HG03460 (cell line): ENCODE data around the gene PBX3.

Source experiments
- ATAC-seq: cut with Tn5 transposase; IDR thresholded peaks from one replicate; pipeline ENCODE4 v1.9.1; 2021; ENCODE audit not compliant: unreplicated experiment

The PBX3 gene

DNA sequence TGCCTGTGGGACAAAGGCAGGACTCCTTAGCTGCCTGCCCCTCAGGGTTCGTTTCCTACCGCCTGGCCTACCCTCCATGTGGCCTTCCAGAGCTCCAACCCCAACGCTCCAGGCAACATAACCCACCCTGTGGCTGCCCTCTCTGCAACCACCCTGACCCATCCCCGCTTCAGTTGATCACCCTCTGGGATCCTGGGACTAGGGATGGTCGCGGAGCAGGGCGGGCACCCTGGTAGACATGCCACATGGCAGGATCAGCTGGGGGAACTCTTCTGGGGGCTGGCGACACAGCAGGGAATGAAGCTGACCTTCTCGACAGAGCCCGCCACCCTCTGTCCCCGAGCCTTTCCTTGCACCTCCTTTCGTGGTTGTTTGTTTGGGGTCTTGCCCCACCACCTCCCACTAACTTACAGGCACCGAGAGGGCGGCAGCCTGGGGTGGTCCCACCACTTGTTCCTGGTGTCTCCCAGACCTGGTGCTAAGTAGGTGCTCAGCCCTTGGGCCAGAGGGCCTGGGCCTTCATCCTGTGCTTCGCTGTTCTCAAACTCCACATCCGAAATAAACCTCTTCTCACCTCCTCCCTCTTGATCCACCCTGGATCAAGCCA, 243.1 kb downstream of the PBX3 start:
- no peak for ATAC-seq

DNA sequence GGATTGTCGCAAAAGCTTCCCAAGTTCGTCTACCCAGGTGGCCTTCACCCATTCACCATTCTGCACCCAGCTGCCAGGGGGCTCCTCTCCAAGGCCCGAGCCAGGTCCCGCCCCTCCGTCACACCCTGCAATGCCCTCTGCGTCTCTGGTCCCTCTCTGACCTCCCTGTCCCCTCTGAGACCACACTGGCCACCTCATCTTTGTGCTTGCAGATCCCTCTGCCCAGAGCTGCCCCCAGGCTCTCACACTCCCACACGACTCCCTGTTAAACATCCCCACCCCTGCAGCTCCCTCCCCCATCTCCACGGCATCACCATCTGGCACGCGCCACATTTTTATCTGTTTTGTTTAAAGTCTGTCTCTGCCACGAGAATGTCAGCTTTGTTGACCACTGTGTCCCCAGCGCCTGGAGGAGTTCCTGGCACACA, 243.6 kb downstream of the PBX3 start:
- no peak for ATAC-seq

DNA sequence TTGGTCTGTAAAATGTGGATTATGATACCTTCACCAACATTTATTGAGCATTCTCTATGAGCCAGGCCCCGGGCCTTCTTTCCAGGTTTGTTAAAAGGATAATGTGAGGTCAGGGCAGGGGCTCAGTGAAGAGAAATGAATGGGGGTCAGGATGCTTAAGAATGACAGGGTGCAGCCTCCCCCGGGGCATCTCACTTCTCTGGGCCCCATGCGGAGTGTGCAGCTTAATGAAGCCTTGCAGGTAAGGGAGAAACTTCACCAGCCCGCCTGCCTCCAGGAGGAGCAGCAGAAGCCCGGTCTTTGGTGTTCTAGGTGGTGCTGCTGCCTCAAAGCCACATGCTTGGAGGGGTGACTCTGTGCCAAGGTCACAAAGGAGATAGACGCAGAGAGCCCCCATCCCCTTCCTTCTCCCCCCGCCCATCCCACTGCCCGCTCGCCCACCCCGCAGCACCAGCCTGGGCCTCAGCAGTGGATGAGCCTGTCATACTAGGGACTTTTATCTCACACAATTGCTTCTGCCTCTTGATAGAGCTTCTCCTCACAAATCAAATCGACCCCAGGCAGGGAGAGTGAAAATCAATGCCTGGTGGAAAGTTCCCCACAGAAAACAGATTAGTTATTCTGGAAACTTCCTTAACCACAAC, 244.8 kb downstream of the PBX3 start:
- ATAC-seq: no peak

DNA sequence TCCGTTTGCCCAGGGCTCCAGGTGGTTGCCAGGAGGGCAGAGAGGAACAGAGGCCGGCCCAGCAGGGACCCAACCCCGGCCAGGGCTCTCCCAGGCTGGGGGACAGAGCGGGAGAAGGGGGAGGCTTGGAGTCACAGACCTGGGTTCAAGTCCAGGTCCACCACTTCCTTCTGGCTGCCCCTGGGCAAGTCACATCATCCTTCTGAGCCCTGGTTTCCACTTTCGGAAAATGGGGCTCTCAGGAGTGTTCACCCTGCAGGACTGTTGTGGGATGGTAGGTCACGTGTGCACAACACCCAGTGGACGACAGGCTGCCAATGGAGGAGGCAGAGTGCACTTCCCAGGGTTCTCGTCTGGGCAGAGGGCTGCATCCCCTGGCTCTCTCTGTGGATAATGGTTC, 245.4 kb downstream of the PBX3 start:
- ATAC-seq: no peak

DNA sequence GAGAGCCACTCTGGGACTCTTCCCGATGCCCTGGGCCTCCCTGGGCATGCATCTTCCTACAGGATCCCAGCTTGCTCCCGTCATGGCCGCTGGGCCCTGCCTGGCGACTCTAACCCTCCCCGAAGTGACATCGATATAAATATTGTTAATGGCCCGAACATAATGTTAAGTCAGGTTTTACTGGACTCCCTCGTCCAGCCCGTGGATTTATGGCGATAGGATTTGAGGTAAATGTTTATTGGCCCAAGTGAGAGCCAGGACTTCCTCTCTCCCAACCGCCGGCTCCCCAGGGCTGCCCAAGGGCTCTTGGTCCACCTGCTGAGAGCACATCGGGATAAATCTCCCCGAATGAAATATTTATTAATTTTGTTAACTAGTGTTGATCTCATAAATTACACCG, 246.3 kb downstream of the PBX3 start:
- no peak for ATAC-seq

DNA sequence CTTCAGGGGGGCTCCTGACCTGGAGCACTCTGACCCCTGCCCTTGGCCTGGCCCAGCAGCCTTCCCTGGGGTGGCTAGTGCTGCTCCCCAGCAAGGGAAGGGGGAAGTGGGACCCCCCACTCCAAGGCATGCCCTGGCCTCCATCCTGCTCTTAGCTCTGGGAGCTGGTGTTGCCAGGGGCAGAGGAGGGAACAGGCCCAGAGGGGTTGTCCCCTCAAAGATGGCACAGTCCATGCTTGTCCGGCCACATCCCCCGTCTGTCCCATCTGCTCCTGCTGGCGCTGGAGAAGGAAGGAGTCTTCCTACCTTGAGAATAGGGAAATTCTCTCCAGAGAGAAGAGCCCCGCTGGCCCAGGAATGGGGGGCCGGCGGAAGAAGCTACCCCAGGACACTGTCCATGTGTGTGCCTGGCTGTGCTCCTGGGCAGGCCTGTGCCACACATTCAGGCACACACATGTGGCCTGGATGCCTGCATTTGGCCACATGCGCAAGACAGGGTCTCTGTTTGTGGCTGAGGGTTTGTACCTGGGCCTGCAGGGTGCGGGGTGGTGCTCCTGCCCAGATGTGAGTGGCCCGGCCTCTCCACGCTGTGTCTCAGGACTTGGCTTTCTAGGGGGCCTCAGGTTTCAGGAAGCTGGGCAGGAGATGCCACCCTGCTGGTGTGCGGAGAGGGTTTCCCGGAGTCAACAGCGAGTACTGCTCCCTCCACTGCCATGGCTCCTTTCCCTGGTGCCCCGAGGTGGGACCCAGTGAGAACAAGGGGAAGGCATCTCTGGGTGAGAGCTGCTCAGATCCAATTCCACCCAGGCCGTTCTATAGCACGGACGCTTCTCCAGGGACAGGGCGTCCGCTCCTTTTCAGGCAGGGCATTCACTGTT, 247.1 kb downstream of the PBX3 start:
- no peak for ATAC-seq

DNA sequence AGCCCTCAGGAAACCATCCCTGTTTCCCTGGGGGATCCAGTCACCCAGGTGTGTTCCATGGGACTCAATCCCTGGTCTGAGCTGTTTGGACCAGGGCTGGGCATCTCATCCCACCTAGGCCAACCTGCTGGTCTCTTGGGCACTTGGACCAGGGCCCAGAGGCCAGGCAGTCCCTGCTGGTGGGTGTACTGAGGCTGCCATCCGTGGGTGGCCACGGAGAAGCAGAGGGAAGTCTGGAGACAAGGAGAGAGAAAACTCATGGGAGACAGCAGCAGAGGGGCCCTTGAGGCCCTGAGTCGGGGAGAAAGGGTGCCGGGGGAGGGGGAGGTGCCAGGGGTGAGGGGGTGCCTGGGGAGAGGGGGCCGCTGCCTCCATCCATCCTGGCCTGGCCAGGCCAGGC, 247.8 kb downstream of the PBX3 start:
- ATAC-seq: no peak

DNA sequence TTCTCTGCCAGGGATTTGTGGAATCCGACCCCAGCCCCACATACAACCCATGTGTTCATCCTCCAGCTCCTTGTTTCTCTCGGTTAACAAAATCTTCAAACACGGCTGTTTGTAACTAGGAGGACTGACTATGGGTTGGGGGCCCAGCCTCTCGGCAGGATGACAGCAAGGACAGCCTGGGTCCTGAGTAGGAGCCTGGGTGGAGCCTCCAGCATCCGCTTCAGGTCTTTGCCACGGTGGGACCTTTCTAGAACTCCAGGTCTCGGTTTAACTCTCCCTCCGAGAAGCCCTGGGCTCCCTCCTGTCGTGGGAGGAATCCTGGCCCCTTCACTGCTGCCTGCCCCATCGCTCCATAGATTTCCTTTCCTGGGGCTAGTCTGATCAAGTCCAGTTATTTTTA, 248.5 kb downstream of the PBX3 start:
- ATAC-seq: no peak

DNA sequence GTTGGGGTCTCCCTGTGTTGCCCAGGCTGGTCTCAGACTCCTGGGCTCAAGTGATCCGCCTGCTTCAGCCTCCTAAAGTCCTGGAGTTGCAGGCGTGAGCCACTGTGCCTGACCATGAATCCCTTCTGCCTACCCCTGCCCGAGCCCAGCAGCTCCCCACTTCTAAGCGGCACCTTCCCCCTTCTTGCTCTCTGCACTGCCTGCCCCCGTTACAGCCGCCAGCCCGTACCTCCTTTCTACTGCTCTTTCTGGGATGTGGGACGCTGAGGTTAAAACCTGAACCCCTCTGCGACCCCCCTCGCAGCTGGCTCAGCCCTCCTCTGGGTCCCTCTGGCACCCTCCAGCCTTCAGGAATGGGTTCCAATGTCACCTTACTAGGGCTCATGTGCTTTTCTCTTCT, 249.6 kb downstream of the PBX3 start:
- no peak for ATAC-seq

DNA sequence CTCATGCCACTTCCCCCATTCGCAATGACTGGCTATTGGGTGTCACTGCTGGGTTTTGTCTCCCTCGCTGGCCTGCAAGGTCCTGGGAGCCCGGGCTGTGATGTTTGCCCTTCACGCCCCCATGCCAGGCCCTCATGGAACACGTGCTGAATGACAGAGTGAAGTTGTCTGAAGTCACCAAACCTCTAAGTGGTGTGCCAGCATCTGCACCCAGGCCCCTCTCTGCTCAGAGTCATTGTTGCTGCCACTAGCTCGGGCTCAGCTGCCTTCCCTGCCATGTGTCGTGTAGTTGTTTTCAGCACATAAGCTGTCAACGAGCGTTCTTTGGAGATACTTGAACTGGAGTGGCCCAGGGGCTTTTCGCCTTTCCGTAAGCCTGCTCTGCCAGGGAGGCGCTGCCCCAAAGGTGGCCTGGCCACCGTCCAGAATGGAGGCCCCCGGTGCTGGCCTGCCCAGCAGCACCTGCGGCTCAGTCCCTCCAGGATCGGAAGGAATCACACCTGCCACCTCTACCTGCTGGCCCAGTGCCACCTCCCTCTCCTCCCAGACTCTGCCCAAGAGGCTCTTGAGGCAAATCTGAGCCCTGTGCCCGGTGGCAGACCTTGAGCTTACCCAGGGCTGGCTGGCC, 250.1 kb downstream of the PBX3 start:
- no peak for ATAC-seq

DNA sequence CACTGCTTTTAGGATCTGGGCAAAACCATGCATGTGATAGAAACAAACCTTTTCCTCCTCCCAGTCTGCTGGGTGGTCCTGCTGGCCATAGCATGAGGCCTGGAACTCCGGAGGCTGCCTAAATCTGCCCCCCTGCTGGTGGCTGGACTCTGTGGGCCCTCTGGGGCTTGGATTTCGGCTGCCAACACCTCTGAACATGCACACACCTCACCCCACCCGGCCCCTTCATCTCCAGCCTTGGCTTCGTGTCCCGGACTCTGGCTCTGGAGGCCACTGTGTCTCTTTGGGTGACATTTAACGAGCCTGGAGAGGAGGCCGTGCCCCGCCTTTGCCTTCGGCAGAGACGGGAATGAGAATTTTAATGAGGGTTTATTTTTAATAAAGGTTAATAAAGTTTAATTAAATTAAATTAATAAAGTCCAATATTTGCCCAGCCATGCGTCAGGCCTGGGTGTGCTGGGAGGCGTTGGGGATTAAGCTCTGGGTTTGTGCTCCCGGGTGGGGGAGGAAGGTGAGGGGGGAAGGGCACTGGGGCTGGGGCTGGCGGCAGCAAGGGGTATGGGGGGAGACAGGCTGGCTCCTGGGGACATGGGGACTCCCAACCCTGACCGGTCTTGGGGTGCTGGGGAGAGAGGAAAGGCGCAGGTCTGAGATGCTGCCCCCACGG, 251.8 kb downstream of the PBX3 start:
- ATAC-seq: no peak

DNA sequence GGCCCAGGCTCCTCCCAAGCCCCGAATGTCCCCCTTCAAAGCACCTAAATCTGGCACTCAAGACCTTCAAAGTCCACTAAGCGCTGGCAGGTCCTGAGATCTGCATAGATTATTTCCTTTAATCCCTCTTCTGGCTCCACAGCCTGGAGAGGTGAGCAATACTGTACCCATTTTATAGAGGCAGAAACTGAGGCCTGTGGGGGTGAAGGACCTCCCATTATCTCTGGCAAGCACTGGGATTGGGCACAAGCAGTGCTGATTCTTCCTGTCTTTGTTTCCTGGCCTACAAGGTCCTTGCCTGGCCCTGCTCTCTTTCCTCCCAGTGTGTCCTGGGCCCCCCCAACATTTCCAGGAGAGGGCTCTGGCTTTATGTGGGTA, 252.3 kb downstream of the PBX3 start:
- no peak for ATAC-seq

DNA sequence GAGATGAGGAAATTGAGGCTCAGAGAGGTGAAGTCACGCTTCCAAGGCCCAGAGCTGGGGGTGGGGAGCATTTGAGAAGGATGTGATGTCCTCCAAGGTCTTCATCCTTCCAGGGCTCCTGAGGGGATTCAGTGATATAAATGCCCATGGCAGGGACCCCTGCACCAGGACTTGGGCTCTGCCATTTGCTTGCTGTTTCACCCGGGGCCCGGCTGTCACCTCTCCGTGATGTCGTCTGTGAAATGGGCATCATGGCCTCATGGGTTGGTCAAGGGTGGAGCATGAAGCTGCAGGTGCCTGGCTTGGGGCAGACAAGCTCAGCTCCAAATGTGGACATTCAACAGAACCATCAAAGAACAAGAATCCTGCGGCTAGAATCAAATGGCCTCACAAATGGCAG, 253.1 kb downstream of the PBX3 start:
- no peak for ATAC-seq

DNA sequence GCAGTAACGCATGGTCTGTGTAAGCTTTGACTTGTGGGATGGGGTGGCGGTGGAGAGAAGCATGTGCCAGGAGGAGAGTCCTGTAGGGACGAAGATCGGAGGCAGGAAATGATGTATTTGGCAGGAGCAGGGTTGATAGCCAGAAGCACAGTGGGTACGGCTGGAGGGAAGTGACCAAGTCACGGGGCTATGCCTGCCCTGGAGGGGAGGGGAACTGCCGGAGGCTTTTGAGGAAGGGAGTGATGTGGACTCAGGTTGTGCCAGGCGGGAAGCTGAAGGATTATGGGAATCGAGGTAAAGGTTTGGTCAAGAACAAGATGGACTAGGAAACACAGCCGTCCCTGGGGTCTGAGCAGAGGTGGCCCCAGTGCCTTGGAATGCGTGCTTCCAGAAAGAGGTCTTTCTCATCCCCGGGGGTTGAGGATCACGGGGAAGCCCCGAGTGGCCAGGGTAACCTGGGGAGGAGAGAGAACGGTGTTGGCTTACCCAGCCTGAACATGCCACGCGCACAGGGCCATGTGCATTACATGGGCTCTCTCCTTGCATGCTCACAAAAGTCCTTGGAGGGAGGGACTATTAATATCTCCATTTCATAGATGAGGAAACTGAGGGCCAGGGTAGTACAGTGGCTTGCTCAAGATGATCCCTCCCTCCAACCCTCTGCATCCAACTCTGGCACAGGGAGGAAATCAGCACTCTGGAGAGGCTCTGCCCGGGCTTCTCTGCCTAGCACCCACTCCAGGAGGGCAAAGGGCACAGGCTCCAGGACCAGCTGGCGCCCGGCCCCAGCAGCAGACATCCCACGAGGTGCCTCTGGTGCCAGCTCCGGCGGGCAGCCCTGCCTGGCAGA, 253.8 kb downstream of the PBX3 start:
- no peak for ATAC-seq

DNA sequence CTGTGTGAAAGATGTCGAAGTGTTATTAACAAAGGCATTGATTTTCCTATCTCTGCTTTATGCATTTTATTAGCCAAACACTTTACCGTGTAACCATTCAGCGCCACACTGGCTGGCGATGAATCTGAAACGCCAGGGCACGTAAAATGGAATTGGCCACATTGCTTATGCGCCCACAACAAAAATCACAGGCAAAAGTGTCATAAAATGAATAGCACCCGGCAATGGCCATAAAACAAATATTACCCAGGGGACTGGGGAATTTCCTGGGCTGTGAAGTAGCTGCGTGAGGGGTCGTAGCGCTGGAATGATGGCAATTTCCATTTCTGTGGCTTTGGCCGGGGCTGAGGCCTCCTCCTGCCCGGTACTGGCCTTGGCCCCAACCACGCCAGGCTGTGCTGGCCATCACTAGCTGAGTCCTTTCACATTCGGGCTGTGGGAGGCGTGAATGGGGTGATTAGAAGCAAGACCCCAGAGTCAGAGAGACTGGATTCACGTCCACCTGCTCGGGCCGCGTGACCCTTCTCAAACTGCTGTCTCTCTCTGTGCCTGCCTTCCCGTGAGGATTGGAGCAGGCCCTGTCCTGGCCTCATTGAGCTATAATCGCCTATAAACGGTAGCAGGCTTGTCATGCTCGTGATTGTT, 254.5 kb downstream of the PBX3 start:
- no peak for ATAC-seq

DNA sequence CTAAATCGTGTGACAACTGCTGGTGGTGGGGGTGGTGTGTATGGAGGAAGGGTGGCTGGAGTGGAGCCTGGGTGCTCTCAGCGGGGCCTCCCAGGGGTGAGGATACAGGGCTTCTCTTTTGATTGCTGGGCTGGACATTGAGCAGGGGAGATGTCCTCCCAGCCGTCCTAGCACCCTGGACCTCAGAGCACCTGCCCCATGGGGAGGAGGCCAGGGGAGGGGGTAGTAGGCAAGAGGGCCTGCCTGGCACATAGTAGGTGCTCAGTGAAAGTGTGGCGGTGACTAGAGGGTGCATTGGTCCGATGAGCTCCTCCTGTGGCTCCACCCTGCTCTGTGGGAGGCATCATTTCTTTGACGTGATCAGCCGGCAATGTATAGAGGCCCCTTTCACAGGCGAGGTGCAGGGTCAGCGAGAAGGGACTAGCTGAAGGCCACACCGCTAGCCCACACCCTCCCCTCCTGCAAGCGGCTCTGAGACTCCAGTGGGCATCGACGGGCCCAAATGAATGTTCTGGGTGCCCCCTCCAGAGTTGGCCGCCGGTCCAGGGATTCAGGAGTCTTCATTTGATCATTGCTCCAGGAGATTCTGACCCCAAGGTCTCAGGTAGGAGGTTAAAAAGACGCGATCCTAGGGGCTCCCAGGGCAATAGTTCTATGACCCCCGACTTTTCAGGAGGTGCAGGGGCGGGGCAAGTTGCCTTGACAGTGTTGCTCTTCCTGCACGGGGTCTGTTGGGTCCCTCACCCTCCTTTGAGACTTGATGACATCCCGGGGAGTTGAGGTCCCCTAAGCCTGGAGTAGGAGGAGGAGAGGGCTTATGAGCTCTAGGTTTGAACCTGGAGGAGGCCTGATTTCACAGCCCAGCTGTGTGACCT, 255.5 kb downstream of the PBX3 start:
- no peak for ATAC-seq

DNA sequence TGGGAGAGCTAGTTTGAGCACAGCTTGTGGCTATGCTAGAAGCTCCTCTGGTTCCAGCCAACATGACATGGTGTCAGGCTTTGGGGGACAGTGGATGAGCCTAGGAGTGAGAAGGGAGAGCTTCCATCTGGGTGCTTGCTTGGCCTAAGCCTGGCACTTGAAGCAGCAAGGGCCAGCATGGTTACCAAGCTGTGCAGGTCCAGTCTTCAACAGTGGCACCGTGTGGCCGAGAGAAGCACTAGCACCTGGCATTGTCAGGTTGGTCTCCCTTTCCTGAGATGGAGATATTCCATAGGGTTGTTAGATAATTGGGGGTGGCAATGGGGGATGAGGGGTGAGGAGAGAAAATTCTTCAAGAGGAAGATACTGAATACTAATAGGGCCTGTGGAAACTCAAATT, 261.9 kb downstream of the PBX3 start:
- no peak for ATAC-seq

DNA sequence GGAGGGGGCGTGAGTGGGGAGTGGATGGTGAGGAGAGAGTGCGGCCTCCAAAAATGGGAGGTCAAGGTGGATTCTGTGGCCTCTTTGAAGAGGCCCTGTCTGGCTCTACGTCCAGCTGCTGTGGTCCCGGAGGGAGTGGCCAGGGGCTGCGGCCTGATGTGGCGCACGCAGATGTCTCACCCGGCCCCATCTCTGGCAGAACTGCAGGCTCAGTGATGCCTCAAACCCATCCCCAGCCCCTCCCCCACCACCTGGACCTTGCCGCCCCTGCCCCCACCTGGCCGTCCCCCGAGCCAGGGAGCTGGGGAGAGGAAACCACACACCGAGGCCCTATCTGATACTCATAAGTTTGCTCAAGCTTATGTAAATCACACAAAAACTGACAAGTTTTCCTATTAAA, 267.6 kb downstream of the PBX3 start:
- ATAC-seq: no peak

DNA sequence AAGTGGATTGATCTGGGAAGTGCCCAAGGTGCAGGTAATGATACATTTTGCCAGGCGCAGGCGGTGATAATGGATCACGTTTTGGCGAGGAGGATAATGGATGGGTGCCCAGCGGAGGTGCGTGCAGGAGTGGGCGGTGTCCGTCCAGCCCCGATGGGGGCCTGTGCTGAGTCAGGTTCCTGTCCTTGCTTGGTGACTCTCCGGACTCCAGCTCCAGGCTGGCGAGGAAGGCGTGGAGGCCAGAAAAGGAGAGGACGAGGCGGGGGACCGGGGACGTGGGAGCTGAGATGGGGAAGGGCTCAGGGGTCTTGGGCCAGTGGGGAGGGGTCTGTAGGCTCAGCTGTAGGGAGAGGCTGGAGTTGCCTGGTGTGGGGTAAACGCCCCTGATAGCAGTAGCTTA, 268.3 kb downstream of the PBX3 start:
- no peak for ATAC-seq
